ENCODE measurements around the gene EBF3. TPM values are rescaled to one million over a fixed set of nuclear protein-coding genes. Genes with fewer than 3 reads are reported as not detected.

The EBF3 gene
- total RNA-seq, 1 experiment from 2014 or later: not detected

DNA sequence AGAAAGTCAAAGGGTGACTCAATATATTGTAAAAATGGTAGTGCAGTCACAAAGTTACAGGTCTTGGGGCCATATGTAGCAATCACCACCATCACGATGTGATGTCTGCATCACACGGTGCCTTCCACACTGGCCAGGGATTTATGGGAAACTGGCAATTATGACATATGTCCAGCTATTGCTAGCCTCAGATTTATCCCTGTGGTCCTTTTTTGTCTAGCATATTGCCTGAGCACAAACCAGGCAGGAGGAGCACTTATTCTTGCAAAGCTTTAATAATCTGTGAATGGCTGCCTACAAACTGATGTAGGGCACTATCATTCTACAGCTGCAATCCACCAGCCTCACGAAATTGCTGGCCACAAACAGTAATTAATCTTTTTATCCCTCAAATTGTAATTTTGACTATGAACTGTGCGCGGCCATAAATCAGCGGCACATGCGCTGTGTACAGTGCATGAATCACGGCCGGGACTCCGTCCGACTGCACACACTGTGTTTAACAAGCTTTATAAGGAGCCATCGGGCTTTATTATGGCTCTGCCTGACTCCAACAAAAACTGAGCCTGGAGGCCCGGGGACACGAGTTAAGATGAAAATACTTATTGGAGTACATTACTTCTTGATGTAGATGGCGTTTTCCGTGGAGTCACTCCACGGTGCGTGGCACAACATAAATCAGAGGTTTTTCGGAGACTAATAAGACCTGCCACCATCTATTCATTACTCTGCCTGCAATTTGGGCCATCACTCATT lies 115.2 kb downstream of the EBF3 start:
- no peaks in the 10 kb centered on the region for H3K4me1 ChIP-seq (ENCODE audit: insufficient read depth, low read length)
- intact Hi-C loops (cut with micrococcal nuclease): no loop called here
- no peaks in the 10 kb centered on the region for H3F3A ChIP-seq (ENCODE audit: low read length, unreplicated experiment)
- H3K36me3 ChIP-seq (ENCODE audit: low read depth, low read length): no peaks in the 10 kb centered on the region
- BruUV-seq (replicated peaks): no TSS peak
- no peaks in the 10 kb centered on the region for H3K9me3 ChIP-seq (ENCODE audit: low read length)
- POLR2A ChIA-PET (ENCODE audit: unreplicated experiment): no interaction called here
- H3K9ac ChIP-seq (ENCODE audit: low read length): no peak overlapping the region
- no peak for TF ChIP-seq EZH2phosphoT487 (IDR thresholded peaks at IDR 0.05; ENCODE audit: borderline replicate concordance, low read length)
- TF ChIP-seq, protein P1, sequence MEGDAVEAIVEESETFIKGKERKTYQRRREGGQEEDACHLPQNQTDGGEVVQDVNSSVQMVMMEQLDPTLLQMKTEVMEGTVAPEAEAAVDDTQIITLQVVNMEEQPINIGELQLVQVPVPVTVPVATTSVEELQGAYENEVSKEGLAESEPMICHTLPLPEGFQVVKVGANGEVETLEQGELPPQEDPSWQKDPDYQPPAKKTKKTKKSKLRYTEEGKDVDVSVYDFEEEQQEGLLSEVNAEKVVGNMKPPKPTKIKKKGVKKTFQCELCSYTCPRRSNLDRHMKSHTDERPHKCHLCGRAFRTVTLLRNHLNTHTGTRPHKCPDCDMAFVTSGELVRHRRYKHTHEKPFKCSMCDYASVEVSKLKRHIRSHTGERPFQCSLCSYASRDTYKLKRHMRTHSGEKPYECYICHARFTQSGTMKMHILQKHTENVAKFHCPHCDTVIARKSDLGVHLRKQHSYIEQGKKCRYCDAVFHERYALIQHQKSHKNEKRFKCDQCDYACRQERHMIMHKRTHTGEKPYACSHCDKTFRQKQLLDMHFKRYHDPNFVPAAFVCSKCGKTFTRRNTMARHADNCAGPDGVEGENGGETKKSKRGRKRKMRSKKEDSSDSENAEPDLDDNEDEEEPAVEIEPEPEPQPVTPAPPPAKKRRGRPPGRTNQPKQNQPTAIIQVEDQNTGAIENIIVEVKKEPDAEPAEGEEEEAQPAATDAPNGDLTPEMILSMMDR (conservative IDR thresholded peaks at IDR 0.05; ENCODE audit: low read depth, low read length): no peak
- TF ChIP-seq EZH2 (IDR thresholded peaks at IDR 0.05; ENCODE audit: low read length, unreplicated experiment): no peak
- H3K4me3 ChIP-seq (ENCODE audit: low read length): no peak overlapping the region
- peaks cover 89% of the 10 kb centered on the region for H3K27me3 ChIP-seq (ENCODE audit: low read length)
- DNase-seq: no peak
- H3K27ac ChIP-seq (ENCODE audit: low read length): no peak overlapping the region
- H2AFZ ChIP-seq (ENCODE audit: low read length): no peak overlapping the region
- H4K20me1 ChIP-seq (ENCODE audit: low read length): no peaks in the 10 kb centered on the region
- ATAC-seq: no peak
- H3K79me2 ChIP-seq (ENCODE audit: low read length): no peaks in the 10 kb centered on the region
- no peak overlapping the region for H3K4me2 ChIP-seq (ENCODE audit: low read length)
- H3K9me2 ChIP-seq (replicated peaks; ENCODE audit: low read length): no peaks in the 10 kb centered on the region
- CTCF ChIA-PET: no interaction called here

DNA sequence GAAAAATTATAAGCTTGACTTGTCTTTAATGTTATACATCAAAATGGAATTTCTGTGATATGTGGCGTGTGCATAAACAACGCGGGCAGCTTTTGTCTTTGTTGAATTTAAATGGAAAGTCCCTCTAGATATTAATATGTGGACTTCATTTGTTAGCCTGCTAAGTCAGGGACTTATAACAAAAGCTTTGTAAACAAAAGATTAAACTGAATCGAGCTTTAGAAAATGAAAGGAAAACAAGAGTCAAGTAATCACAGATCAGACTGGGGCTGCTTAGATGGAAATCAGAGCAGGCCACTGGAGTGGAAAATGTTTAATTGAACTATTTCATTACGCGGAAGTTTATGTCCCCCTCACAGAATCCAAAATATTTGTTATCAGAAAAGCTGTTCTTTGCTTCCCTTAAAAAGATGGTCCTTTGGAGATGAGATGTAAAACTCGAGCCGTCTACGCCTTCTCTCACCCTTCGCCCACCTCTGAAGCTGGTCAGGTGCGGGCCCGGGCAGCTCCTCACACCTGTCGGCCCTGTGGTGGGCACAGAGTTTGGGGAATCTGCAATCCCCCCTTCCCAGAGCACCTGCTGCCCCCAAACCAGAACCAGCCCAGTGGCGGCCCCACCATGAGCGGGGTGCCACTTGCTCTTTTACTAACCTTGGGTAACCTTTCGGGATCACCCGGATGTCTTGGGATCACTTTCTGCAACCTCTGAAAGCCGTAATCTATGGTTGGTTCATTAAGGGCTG lies 116.2 kb downstream of the EBF3 start:
- TF ChIP-seq, protein P1 (conservative IDR thresholded peaks at IDR 0.05; ENCODE audit: low read depth, low read length): no peak
- TF ChIP-seq EZH2phosphoT487 (IDR thresholded peaks at IDR 0.05; ENCODE audit: borderline replicate concordance, low read length): no peak
- no peak for TF ChIP-seq EZH2 (IDR thresholded peaks at IDR 0.05; ENCODE audit: low read length, unreplicated experiment)
- no peaks in the 10 kb centered on the region for H4K20me1 ChIP-seq (ENCODE audit: low read length)
- CTCF ChIA-PET: no interaction called here
- H3K4me1 ChIP-seq (ENCODE audit: insufficient read depth, low read length): no peaks in the 10 kb centered on the region
- no peaks in the 10 kb centered on the region for H3F3A ChIP-seq (ENCODE audit: low read length, unreplicated experiment)
- intact Hi-C loops (cut with micrococcal nuclease): no loop called here
- ATAC-seq: no peak
- H3K27ac ChIP-seq (ENCODE audit: low read length): no peak overlapping the region
- H3K9me3 ChIP-seq (ENCODE audit: low read length): no peaks in the 10 kb centered on the region
- no peaks in the 10 kb centered on the region for H3K36me3 ChIP-seq (ENCODE audit: low read depth, low read length)
- H3K79me2 ChIP-seq (ENCODE audit: low read length): no peaks in the 10 kb centered on the region
- H3K27me3 ChIP-seq (ENCODE audit: low read length): peaks cover 81% of the 10 kb centered on the region
- no peaks in the 10 kb centered on the region for H3K9me2 ChIP-seq (replicated peaks; ENCODE audit: low read length)
- POLR2A ChIA-PET (ENCODE audit: unreplicated experiment): no interaction called here
- BruUV-seq (replicated peaks): no TSS peak
- no peak overlapping the region for H2AFZ ChIP-seq (ENCODE audit: low read length)
- DNase-seq: no peak
- H3K9ac ChIP-seq (ENCODE audit: low read length): no peak overlapping the region
- no peak overlapping the region for H3K4me2 ChIP-seq (ENCODE audit: low read length)
- H3K4me3 ChIP-seq (ENCODE audit: low read length): no peak overlapping the region

DNA sequence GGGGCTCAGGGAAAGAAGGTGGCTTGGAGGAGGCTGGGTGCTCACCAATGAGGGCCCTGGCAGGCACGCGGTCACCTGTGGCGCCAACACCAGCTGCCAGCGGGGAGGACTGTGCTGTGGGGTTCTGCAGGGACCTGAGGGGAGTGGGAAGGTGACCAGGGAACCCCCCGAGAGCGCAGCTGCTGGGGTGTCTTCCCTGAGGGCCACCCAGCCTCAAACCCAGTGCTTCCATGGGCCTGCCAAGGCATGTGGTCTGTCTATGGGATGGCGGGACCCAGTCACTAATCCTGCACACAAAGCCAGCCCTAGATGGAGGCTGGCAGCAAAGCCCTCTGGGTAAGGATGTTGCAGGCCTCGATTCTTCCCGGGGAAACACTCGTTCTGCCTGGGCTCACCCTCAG lies 117.1 kb downstream of the EBF3 start:
- ATAC-seq (no peak), DNase-seq (no peak)
- Histone ChIP-seq H3K4me3 (ENCODE audit: low read length) (no peak overlapping the region), H3K27ac (ENCODE audit: low read length) (no peak overlapping the region), H2AFZ (ENCODE audit: low read length) (no peak overlapping the region), H4K20me1 (ENCODE audit: low read length) (no peaks in the 10 kb centered on the region), H3K36me3 (ENCODE audit: low read depth, low read length) (no peaks in the 10 kb centered on the region), H3K4me1 (ENCODE audit: insufficient read depth, low read length) (no peaks in the 10 kb centered on the region), H3F3A (ENCODE audit: low read length, unreplicated experiment) (no peaks in the 10 kb centered on the region), H3K27me3 (ENCODE audit: low read length) (peaks cover 72% of the 10 kb centered on the region), H3K9me3 (ENCODE audit: low read length) (no peaks in the 10 kb centered on the region), H3K79me2 (ENCODE audit: low read length) (no peaks in the 10 kb centered on the region), H3K9ac (ENCODE audit: low read length) (no peak overlapping the region), H3K4me2 (ENCODE audit: low read length) (no peak overlapping the region), H3K9me2 (replicated peaks; ENCODE audit: low read length) (no peaks in the 10 kb centered on the region)
- ChIA-PET CTCF (no interaction called here), POLR2A (ENCODE audit: unreplicated experiment) (no interaction called here)
- TF ChIP-seq EZH2 (IDR thresholded peaks at IDR 0.05; ENCODE audit: low read length, unreplicated experiment): no peak
- TF ChIP-seq, protein P1 (conservative IDR thresholded peaks at IDR 0.05; ENCODE audit: low read depth, low read length): no peak
- no peak for TF ChIP-seq EZH2phosphoT487 (IDR thresholded peaks at IDR 0.05; ENCODE audit: borderline replicate concordance, low read length)
- no TSS peak for BruUV-seq (replicated peaks)
- intact Hi-C loops (cut with micrococcal nuclease): no loop called here
